Hematopoietic multipotent progenitor cell treated with erythropoietin and hydrocortisone succinate and interleukin-3 and kit ligand, for 15 days (in vitro differentiated cells): ENCODE measurements around the gene TOM1L2.
"Not testable (repeated sequence)": the region's sequence is repeated elsewhere in the genome, so short reads cannot be mapped to it uniquely, and the experiment has no call there.

Experiments used
- DNase-seq: peaks from one replicate; pipeline ENCODE4 v3.0.0-alpha.2; 2015; ENCODE audit warnings: low spot score

TOM1L2 gene

GRCh38 chr17:17970699-17971430 lies 1.3 kb downstream of the TOM1L2 start:
- no peak for DNase-seq

- no peak for DNase-seq
Observed at GRCh38 chr17:17966399-17966798, 5.8 kb downstream of the TOM1L2 start.

GRCh38 chr17:17965152-17965721 lies 7.0 kb downstream of the TOM1L2 start:
- DNase-seq, result no peak

DNA sequence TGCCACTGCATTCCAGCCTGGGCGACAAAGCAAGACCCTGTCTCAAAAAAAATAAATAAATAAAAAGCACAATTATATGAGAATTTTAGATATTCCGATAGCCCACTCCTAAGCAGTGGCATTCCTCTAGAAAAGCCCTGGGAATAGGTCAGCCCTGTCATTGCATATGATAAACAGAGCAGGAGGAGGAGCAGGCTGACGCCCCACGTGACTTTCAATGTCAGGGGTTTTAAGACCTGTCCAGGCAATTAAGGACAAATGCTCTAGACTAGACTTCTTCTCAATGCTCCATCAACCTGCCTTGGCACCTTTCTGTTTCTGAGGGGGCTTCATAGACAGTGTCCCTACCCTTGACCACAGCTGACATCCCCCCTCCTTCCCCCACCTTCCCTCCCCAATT lies 7.5 kb downstream of the TOM1L2 start:
- no peak for DNase-seq

GRCh38 chr17:17963694-17964436 lies 8.3 kb downstream of the TOM1L2 start:
- DNase-seq, result no peak

DNA sequence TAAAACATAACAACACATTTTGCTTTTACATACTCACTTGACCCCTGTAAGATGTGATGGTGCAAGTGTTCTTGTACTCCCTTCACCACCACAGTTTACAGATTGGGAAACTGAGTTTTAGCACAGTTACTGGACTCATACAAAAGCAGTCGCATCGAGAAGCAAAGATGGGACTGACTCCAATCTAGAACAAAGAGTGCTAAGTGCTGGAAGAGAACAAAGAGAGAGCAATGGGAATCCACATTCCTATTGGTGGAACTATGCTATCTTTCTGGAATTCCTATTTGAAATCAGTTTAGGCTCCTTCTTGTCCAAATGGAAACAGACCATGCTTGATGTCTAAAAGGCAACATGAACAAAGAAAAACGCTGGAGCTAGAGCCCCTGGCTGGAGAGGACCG lies 9.1 kb downstream of the TOM1L2 start:
- no peak for DNase-seq

GRCh38 chr17:17960500-17961030 lies 11.6 kb downstream of the TOM1L2 start:
- no peak for DNase-seq

- DNase-seq, result no peak
Observed at GRCh38 chr17:17959520-17960361, 12.5 kb downstream of the TOM1L2 start.

- DNase-seq, result no peak
Observed at GRCh38 chr17:17958982-17959381, 13.2 kb downstream of the TOM1L2 start.

- DNase-seq, result no peak
Observed at GRCh38 chr17:17957584-17957916, 14.7 kb downstream of the TOM1L2 start.

DNA sequence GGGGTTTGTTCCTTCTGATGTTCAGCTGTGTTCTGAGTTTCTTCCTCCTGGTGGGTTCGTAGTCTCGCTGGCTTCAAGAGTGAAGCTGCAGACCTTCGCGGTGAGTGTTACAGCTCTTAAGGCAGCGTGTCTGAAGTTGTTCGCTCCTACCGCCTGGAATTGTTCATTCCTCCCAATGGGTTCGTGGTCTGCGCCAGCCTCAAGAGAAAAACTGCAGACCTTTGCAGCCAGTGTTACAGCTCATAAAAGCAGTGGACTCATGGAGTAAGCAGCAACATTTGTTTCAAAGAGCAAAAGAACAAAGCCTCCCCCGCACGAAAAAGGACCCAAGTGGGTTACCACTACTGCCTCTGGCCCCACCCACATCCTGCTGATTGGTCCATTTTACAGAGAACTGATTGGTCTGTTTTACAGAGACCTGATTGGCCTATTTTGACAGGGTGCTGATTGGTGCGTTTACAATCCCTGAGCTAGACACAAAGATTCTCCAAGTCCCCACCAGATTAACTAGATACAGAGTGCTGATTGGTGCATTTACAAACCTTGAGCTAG lies 16.3 kb downstream of the TOM1L2 start:
- DNase-seq, result not testable (repeated sequence)

DNA sequence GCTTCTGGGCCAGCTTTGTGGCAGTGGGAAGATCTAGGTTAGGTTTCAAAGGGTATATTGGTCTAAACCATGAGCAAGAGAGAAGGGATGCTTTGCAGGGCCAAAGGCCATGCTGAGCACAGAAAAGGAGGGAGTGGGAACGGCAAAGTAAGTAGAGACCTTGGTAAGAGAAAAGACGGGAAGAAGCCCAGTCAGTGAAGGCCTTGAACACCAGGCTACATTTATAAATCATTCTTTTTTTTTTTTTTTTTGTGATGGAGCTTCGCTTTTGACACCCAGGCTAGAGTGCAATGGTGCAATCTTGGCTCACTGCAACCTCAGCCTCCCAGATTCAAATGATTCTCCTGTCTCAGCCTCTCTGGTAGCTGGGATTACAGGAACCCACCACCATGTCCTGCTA lies 18.1 kb downstream of the TOM1L2 start:
- no peak for DNase-seq

DNA sequence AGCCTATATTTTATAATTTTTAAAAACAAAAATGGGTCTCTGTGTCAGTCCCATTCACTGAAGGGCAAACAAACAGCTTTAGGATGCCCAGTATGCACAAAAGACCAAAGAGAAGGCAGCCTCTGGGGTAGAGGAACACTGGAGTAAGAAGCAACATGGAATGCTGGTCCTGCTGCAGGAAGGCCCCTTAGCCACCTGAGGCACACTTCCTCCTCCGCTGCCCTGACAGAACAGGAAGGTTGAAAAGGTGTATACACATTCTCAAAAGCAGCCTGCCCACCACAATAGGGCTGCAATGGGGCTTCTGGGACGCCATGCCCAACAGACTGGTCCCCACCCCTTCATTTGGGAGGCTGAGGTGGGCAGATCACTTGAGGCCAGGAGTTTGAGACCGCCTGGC lies 19.5 kb downstream of the TOM1L2 start:
- DNase-seq, result no peak

GRCh38 chr17:17951524-17951923 lies 20.7 kb downstream of the TOM1L2 start:
- DNase-seq, result no peak

DNA sequence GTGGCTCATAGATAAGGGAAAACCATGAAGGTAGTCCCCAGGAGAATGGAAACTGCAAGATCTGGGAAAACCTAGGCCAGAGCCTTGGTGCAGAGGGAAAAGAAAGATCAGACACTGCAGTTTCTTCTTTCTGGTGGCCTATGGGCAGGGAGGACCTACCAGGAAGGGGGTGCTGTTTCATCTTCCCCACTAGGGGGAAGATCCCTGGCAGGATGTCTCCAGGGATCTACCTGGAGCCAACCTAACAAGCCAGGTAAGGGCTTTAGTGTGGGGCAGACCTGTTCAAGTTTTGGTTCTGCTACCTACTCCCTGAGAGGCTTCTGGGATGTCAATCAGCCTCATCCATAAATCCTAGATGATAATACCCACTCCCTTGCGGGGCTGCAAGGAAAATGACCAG lies 21.4 kb downstream of the TOM1L2 start:
- DNase-seq, result no peak

DNA sequence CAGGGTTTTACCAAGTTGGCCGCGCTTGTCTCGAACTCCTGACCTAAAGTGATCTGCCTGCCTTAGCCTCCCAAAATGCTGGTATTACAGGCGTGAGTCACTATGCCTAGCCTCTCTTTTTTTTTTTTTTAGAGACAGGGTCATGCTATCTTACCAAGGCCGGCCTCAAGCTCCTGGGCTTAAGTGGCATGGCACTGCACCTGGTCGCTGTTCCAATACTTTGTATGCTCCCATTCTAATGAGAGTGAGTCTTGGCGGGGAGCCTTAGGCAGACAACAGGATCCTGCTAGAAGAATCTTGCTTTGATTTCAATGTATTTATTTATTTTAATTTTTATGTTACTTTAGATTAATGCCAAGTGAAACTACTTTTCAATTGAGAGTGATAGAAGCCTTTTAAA lies 21.9 kb downstream of the TOM1L2 start:
- DNase-seq, result no peak

DNA sequence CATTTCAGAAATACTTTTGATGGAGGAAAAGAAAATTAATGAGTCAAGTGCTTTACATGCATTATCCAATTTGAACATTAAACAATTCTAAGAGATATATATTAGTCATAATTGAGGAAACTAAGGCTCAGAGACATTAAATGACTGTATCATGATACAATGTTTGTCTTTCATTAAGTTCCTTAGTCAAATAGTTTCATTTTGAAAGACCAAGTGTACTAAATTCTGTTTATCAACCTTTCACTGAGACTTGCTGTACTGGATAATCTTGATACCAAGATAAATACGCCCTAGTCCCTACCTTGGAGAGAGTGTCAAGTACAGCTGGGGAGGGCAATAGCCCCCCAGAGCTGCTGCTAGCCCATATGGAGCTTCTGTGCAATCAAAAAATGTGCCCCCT lies 24.2 kb downstream of the TOM1L2 start:
- DNase-seq, result no peak

- no peak for DNase-seq
Observed at GRCh38 chr17:17947309-17947708, 24.9 kb downstream of the TOM1L2 start.

DNA sequence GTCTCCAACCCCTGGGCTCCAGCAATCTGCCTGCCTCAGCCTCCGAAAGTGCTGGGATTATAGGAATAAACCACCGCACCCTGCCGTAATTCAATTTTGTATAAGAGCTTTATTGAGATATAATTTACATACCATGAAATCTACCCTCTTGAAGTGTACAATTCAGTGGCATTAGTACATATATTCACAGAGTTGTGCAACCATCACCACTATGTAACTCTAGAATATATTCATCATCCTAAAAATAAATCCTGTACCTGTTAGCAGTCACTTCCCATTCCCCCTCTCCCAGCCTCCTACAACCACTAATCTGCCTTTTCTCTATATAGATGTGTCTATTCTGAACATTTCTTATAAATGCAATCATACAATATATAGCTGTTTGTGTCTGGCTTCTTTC lies 26.1 kb downstream of the TOM1L2 start:
- DNase-seq, result no peak

GRCh38 chr17:17944743-17945142 lies 27.5 kb downstream of the TOM1L2 start:
- DNase-seq, result no peak

- DNase-seq, result no peak
Observed at GRCh38 chr17:17944242-17944641, 28.0 kb downstream of the TOM1L2 start.
